A673 (cell line): ENCODE data around the gene PYGO1.

Source experiments
- CTCF ChIP-seq: fragments of 300-800, 200-600 bp; sonication (generic); conservative IDR thresholded peaks from 2 replicates; pipeline ENCODE4 v1.5.1; 2017; ENCODE audit warnings: low read depth, mild to moderate bottlenecking, antibody characterized with exemption, low read length, moderate library complexity, mixed read lengths
- EZH2 ChIP-seq: fragments of 200-600 bp; sonication (generic); IDR thresholded peaks from 2 replicates; pipeline ENCODE4 v1.6.1; 2017; ENCODE audit warnings: borderline replicate concordance, low read depth, mild to moderate bottlenecking, mixed read lengths, antibody characterized with exemption, low read length; ENCODE audit not compliant: poor library complexity, severe bottlenecking

GRCh38 chr15:55615445-55615844 lies 27.3 kb upstream of the PYGO1 start:
- TF ChIP-seq CTCF (no peak), EZH2 (no peak)
